Effector memory CD4-positive, alpha-beta T cell (primary cell): ENCODE results near the gene NPTXR.

Experiments used
- DNase-seq, 3 donors: peaks; one replicate each; pipeline ENCODE4 v3.0.0-alpha.2; 2020
- H3K27ac ChIP-seq: 2 replicates; pipeline ENCODE4 v1.7.0; 2013; ENCODE audit warnings: mild to moderate bottlenecking, low read length, moderate library complexity; ENCODE audit not compliant: insufficient read depth, poor library complexity, severe bottlenecking
- H3K27me3 ChIP-seq: replicated peaks from 2 replicates; pipeline ENCODE4 v1.7.0; 2013; ENCODE audit warnings: mild to moderate bottlenecking, low read length; ENCODE audit not compliant: insufficient read depth, control insufficient read depth, poor library complexity, severe bottlenecking
- H3K36me3 ChIP-seq: 2 replicates; pipeline ENCODE4 v1.7.0; 2013; ENCODE audit warnings: mild to moderate bottlenecking, low read length, moderate library complexity; ENCODE audit not compliant: control insufficient read depth, insufficient read depth
- H3K4me1 ChIP-seq: 2 replicates; pipeline ENCODE4 v1.7.0; 2013; ENCODE audit warnings: low read length, mild to moderate bottlenecking; ENCODE audit not compliant: control insufficient read depth, insufficient read depth, poor library complexity, severe bottlenecking
- H3K4me3 ChIP-seq: 2 replicates; pipeline ENCODE4 v1.7.0; 2013; ENCODE audit warnings: low read length, low read depth, mild to moderate bottlenecking; ENCODE audit not compliant: insufficient read depth, poor library complexity, severe bottlenecking
- H3K9me3 ChIP-seq: 2 replicates; pipeline ENCODE4 v1.7.0; 2013; ENCODE audit warnings: mild to moderate bottlenecking, low read length, moderate library complexity; ENCODE audit not compliant: control insufficient read depth

Gene NPTXR

DNA sequence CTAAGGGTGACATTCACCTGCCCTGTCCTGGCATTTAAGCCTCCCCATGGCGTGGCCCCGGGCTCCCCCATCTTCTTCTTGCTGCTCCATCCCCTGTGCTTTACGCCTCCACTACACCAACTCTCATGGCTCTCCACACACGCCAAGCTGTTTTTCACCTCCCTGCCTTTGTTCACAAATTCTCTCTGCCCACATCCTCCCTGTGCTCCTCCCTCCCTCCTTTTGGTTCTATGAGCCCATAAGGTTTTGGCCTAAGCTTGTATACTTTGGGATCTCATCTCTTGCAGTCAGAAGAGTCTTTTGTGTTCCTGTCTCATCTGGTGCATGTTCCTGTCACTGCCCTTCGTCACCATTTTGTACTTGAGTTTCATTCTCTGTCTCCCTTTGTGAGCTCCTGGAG, 45.3 kb downstream of the NPTXR start:
- Histone ChIP-seq H3K27me3 (no peaks in the 10 kb centered on the region), H3K36me3 (no peaks in the 10 kb centered on the region), H3K9me3 (no peaks in the 10 kb centered on the region), H3K4me3 (no peak overlapping the region), H3K27ac (no peak overlapping the region), H3K4me1 (peaks cover 2% of the 10 kb centered on the region)
- DNase-seq, result no peak

DNA sequence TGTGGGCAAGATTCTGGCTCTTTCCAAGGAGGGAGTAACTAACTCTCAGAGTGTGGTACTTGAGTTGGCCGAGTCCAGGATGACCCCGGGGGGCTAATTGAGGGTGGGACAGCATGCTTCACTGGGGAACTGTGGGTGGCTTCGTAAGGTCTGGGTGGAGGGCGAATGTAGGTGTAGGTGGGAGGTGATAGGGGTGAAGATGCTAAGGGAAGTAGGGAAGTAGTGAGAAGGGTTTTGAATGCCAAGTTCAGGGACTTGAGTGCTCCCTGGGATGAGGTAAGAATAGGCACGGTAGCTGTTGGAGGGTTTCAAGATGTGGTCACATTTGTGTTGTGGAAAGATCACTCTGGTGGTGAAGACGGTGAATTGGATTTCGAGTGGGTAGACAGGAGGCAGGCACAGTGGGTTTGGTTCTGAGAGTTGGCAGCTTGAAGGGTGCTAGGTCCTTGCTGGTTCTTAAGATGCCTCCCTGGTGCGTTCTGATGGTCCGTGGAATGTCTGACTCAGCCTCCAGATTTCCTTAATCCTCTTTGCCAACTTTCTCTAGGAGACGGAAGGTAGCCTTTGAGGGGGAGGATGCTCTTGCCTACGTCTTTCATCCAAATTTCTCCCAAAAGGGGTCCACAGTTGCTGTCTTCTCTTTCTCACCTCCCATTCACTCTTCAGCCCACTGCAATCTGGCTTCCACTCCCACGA, 47.4 kb downstream of the NPTXR start:
- Histone ChIP-seq H3K4me1 (peaks cover 7% of the 10 kb centered on the region), H3K27ac (no peak overlapping the region), H3K36me3 (no peaks in the 10 kb centered on the region), H3K9me3 (no peaks in the 10 kb centered on the region), H3K4me3 (no peak overlapping the region), H3K27me3 (no peaks in the 10 kb centered on the region)
- DNase-seq, result no peak

DNA sequence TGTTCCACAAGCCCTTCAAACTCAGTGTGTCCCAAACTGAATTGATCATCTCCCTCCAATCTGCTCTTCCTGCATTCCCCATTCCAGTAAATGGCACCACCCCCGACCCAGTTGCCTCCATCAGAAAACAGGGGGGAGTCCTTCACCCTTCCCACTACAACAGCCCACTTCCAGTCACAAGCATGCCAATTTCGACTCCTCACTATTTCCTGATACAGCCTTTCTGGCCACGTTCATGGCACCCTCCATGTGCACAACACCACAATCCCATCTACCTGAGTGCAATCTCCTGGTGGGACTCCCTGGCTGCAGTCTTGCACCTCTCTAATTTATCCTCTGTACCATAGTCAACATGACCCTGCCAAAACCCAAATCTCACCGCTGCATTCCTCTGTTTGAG, 48.3 kb downstream of the NPTXR start:
- no peak for DNase-seq
- H3K4me1 ChIP-seq, result peaks cover 7% of the 10 kb centered on the region
- no peaks in the 10 kb centered on the region for H3K36me3 ChIP-seq
- H3K4me3 ChIP-seq, result no peak overlapping the region
- no peaks in the 10 kb centered on the region for H3K9me3 ChIP-seq
- no peaks in the 10 kb centered on the region for H3K27me3 ChIP-seq
- H3K27ac ChIP-seq, result no peak overlapping the region

DNA sequence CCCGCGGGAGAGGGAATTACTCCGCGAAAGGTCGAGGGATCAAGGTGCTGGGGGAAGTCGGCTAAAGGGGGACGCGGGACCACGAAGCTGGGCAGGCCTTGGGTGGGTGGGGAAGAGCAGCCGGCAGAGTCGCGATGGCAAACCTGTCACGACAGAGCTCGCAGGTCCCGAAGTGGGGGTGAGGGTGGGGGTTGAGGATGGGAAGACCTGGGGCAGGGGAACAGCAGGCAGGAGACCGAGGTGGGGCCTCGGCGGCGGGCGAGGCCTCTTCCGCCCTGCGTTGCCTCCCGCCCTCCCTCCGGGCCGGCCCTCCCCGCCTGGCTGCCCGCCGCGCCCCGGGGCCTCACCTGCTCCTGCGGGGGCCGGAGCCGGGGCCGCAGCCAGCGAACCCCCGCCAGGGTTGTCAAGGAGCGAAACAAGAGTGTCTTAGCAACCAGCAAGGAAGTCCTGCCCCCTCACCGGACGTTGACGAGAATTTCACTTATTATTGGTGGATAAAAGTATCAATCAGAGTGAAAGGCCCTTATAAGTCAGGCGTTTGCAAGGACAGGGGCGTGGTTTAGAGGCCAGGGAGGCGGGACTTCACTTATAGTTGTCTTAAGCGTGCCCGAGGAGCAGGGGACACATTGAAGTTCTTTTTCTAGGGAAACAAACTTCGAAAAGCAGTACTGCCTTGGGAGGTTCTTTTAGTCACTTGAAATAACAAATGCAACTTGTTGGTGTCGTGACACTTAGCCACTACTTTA, 49.9 kb downstream of the NPTXR start, which contains the start of gene DNAL4:
TSS of gene DNAL4 (minus strand) at position 423 of the 746 bp plus-strand sequence. CDS start 11,412 bp downstream, outside the sequence.
- Histone ChIP-seq H3K27me3 (no peaks in the 10 kb centered on the region), H3K36me3 (no peaks in the 10 kb centered on the region), H3K4me3 (peak within 1 kb of the TSS; percentile 57), H3K4me1 (peaks cover 7% of the 10 kb centered on the region), H3K9me3 (no peaks in the 10 kb centered on the region), H3K27ac (peak within 1 kb of the TSS; percentile 76)
- DNase-seq, result peak; percentile 83 to 89 (median 86)

DNA sequence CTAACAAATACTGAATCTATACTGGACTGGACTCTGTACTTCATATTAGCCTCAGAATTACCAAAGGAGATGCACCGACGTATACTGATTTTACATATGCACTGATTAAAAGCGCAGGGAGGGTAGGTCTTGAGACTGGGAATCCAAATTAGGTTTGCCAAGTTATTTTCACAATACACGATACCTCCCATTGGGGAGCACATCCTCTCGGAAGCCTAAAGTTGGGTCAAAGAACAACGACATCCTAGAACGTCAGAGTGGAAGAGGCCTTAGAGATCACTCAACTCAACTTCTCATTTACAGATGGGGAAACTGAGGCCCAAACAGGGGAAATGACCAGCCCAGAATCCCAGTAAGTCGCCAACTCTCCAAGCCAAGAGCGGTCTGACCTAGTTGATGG, 50.5 kb downstream of the NPTXR start:
- peak overlapping the region; percentile 76 for H3K27ac ChIP-seq
- DNase-seq, result no peak
- no peaks in the 10 kb centered on the region for H3K27me3 ChIP-seq

DNA sequence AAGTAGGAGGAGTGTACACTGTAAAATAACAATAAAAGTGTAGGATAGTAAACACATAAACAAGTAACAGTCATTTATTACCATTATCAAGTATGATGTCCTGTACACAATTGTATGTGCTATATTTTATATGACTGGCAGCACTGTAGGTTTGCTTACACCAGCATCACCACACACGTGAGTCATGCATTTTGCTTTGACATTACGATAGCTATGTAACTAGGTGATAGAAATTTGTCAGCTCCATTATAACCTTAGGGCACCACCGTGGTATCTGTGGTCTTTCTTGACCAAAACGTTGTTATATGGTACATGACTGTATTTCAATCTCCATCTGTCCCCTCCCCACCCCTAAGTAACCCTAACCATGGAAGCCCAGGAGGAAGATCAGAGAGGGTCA, 51.0 kb downstream of the NPTXR start:
- no peak for DNase-seq
- H3K27ac ChIP-seq, result no peak overlapping the region
- peaks cover 7% of the 10 kb centered on the region for H3K4me1 ChIP-seq
- H3K4me3 ChIP-seq, result no peak overlapping the region
- no peaks in the 10 kb centered on the region for H3K27me3 ChIP-seq
- H3K36me3 ChIP-seq, result no peaks in the 10 kb centered on the region
- H3K9me3 ChIP-seq, result no peaks in the 10 kb centered on the region

More for the DNA sequence above, 50.5 kb downstream of the NPTXR start:
- H3K36me3 ChIP-seq, result no peaks in the 10 kb centered on the region
- no peaks in the 10 kb centered on the region for H3K9me3 ChIP-seq
- peaks cover 7% of the 10 kb centered on the region for H3K4me1 ChIP-seq
- H3K4me3 ChIP-seq, result peak overlapping the region; percentile 57

DNA sequence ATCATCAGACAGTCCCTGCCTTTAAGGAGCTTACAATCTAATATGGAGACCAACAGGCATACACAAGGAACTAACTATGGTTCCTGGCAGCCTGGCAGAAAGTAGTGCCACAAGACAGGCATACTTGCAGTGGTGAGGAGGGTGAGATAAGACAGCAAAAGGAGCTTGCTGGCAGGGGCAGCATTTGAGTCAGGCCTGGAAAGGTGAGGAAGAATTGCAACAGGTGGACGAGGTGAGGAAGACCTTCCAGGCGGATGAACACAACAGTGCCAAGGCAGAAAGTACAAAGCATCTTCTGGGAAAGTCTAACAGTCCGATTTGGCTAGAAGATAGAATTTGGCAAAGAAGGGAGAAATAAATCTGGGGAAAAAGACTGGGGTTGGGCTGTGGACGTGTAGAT, 54.2 kb downstream of the NPTXR start:
- peaks cover 7% of the 10 kb centered on the region for H3K4me1 ChIP-seq
- no peak overlapping the region for H3K27ac ChIP-seq
- no peak overlapping the region for H3K4me3 ChIP-seq
- no peak for DNase-seq
- H3K36me3 ChIP-seq, result no peaks in the 10 kb centered on the region
- H3K27me3 ChIP-seq, result no peaks in the 10 kb centered on the region
- no peaks in the 10 kb centered on the region for H3K9me3 ChIP-seq

DNA sequence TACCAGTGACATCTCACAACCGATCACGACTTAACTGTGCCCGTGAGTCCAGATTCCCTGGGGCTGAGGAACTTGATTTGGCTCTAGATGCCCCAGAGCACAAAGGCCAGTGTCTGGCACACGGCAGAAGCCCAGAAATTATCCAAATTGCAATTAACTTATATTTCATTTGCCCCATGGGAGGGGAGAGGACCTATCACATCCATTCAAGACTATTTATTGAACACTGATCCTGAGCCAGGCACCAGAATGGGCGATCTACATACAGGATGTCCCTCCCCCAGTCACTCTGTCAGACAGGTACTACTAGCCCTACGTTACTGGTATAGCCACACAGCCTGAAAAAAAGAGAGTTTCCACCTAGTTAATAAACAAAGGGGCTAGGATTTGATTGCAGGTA, 55.0 kb downstream of the NPTXR start:
- H3K4me1 ChIP-seq, result peaks cover 7% of the 10 kb centered on the region
- H3K27me3 ChIP-seq, result no peaks in the 10 kb centered on the region
- H3K36me3 ChIP-seq, result no peaks in the 10 kb centered on the region
- no peak for DNase-seq
- H3K27ac ChIP-seq, result no peak overlapping the region
- H3K9me3 ChIP-seq, result no peaks in the 10 kb centered on the region
- no peak overlapping the region for H3K4me3 ChIP-seq

DNA sequence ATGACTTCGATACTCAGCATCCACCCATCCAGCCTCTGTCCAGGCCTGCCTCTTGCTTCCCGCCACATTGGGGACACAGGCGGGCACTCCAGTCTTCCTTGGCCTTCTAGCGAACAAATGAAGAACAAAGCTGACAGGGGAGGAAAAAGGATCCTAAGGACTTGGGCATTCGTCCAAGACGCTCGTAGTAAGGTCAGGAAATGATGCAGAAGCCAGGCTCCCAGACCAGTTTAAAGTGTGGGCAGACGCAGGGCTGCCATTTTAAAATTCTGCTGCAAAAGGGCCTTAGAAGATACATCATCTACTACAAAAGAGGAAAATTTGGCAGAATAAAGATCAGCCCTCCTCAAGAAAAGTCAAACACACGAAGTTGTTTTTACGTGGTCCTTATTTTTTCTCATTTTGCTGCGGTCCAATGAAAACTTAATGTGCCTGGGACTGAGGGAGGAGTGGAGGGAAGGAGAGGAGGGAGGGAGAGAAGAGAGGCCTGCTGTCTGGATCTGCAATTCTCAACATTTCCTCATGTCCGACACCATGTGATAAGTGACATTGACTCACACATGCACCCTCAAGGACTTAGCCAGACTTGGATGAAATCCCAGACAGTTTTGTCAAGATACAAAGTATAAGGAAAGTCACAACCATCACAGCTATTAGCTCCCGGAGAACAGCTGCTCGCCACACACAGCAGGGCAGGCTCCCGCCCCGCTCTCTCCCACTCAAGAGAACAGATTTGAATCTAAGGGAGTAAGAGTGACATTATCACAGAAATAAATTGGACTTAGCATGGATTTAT, 55.6 kb downstream of the NPTXR start:
- Histone ChIP-seq H3K27me3 (no peaks in the 10 kb centered on the region), H3K27ac (no peak overlapping the region), H3K9me3 (no peaks in the 10 kb centered on the region), H3K4me1 (peaks cover 3% of the 10 kb centered on the region), H3K4me3 (no peak overlapping the region), H3K36me3 (no peaks in the 10 kb centered on the region)
- DNase-seq, result no peak

DNA sequence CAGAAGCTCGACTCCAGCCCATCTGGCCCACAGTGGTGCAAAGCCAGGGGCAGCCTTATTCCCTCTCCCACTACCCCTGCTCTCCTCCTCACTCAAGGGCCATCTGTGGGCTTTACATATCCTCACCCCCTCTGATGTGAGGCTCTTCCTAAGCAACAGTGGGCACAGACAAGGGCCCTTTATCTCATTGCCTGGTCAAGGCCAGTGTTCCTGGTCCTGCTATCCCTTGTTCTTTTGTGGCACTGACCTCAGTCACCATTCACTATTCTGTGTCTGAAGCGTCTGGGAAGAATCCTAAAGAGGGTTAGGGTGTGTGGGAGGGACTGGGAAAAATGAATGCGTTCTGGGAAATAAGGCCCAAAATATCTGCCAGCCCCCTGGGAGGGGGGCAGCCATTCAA, 57.2 kb downstream of the NPTXR start:
- H3K27ac ChIP-seq, result no peak overlapping the region
- no peaks in the 10 kb centered on the region for H3K36me3 ChIP-seq
- H3K9me3 ChIP-seq, result no peaks in the 10 kb centered on the region
- no peaks in the 10 kb centered on the region for H3K4me1 ChIP-seq
- H3K27me3 ChIP-seq, result no peaks in the 10 kb centered on the region
- DNase-seq, result no peak
- H3K4me3 ChIP-seq, result no peak overlapping the region
